T-helper 22 cell (primary cell): Measurements from ENCODE around the gene STX10.

Experiments used
- DNase-seq: peaks from one replicate; pipeline ENCODE4 v3.0.0-alpha.2; 2020; ENCODE audit warnings: low read depth

STX10 gene

GRCh38 chr19:13119627-13120026 lies 30.5 kb downstream of the STX10 start:
- DNase-seq = no peak

- DNase-seq = no peak
Measured at GRCh38 chr19:13118424-13119193, 31.6 kb downstream of the STX10 start.

GRCh38 chr19:13117772-13118423 lies 32.3 kb downstream of the STX10 start, which contains the start of gene NACC1:
Gene NACC1 (plus strand): TSS chr19:13118264. CDS start chr19:13135208, 16,944 bp downstream.
- DNase-seq = peak; percentile 77

- no peak for DNase-seq
Measured at GRCh38 chr19:13117176-13117771, 32.9 kb downstream of the STX10 start.

GRCh38 chr19:13116282-13117175 lies 33.6 kb downstream of the STX10 start, which contains the start of gene TRMT1:
Gene TRMT1 (minus strand): TSS chr19:13116740. CDS start chr19:13116399, 341 bp downstream.
- DNase-seq = peak; percentile 85

DNA sequence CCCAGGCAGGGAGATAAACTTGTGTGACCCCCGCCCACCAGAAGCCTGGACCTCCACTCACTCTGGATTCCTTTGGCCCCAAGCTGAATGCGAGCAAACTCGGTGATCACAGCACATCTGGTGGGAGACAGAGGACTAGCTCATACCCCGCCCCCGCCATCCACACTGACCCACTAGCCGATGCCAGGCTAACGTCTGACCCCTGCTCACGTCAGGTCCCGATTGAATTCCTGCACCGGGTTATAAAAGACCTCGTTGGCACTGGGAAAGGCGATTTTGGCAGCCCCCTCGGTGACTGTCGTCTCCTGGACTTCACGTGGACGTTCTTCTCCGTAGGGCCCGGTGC lies 34.3 kb downstream of the STX10 start:
- no peak for DNase-seq

GRCh38 chr19:13112555-13112954 lies 37.6 kb downstream of the STX10 start:
- no peak for DNase-seq

- no peak for DNase-seq
Measured at GRCh38 chr19:13110099-13110610, 40.0 kb downstream of the STX10 start.

DNA sequence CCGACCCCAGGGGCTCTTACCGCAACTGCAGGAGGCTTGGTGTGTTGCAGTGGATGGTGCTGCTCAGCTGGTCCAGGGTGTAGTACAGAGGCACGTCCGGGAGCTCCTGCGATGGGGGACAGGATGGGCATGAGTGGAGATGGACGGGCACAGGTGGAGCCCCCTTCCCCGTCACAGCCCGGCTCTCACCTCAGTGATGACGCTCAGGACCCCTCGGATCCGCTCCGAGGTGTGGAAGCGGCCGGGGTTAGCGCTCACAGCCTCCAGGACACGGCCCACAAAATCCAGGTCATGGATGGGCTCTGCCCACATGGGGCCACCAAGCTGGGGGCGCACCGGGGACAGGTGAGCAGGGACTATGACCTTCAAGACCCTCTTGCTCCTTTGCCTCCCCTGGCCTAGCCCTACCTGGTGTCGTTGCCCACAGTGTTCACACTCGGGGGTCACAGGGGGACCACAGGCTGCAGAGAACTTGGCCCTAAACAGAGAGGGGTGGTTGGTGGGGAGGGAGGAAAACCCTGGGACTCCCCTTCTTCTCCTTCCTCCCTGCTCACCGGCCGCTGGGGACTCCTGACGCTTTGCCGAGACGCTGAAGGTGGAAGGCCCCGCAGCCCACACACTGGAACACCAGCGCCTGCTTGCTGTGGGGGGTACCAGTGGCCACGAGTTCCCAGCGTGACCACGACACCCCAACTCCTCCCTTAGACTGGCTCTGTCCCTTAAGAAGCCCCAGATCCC lies 40.6 kb downstream of the STX10 start:
- no peak for DNase-seq

DNA sequence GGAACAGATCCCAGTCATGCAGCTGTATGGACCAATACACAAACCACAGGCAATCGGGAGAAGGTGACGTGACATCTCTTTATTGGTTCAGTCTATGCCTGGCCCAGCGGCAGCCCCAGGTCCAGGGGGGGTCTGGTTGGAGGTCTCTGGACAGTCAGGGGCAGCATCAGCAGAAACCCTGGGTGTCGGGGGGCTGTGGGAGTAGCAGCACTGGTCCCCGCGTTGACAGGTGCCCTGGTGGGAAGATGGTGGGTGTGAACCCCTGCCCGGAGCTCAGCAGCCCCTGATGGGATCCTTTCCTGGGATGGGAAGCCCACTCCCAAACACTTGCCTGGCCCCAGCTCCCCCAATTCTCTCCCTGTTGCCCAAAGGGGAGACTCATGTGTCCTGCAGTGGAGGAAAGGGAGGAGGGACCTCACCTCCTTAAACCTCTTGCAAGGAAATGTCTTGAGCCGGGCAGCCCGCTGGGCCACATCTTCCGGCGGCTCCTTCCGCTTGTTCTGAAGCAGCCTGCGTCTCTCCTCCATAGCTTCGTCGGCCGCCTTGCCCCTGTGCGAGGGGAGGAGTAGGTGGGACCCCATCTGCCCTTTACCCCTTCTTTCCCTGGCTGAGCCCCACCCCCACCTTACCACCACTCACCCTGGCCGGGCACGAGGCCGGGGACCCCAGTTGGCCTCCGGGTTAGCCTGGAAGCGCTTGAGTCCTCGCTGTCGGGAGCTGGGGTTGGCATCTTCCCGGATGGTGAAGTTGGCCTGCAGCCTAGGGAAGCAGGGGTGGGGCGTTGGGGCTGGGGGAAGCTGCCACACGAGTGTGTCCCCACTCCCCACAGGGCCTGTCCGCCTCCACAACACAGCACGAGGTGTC lies 45.1 kb downstream of the STX10 start:
- DNase-seq = no peak

- no peak for DNase-seq
Measured at GRCh38 chr19:13104360-13104847, 45.8 kb downstream of the STX10 start.

DNA sequence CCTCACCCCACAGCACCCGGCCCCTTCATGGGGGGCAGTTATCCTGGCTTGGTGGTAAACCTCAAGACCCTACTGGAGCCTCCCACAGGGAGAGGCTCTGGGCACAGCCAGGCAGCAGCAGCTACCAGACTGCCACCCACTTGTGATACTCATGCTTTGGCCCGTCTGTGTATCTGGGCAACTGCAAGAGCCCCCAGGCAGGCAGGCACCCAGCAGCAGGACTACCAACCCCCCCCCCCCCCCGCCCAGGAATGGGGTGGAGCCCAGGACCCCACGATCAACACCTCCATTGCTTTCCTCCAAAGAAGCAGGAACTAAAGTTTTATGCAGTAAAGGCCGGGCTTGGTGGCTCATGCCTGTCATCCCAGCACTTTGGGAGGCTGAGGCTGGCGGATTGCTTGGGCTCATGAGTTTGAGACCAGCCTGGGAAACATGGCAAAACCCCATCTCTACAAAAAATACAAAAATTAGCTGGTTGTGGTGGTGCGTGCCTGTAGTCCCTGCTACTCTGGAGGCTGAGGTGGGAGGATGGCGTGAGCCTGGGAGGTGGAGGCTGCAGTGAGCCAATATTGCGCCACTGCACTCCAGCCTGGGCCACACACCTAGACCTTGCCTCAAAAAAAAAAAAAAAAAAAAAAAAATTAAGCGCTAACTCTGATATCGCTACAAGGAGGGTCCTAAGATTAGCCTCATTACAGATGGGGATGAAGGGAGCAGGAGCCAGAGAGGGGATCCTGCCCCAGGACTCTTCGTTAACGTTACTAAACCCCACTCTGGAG lies 46.4 kb downstream of the STX10 start:
- DNase-seq = no peak

DNA sequence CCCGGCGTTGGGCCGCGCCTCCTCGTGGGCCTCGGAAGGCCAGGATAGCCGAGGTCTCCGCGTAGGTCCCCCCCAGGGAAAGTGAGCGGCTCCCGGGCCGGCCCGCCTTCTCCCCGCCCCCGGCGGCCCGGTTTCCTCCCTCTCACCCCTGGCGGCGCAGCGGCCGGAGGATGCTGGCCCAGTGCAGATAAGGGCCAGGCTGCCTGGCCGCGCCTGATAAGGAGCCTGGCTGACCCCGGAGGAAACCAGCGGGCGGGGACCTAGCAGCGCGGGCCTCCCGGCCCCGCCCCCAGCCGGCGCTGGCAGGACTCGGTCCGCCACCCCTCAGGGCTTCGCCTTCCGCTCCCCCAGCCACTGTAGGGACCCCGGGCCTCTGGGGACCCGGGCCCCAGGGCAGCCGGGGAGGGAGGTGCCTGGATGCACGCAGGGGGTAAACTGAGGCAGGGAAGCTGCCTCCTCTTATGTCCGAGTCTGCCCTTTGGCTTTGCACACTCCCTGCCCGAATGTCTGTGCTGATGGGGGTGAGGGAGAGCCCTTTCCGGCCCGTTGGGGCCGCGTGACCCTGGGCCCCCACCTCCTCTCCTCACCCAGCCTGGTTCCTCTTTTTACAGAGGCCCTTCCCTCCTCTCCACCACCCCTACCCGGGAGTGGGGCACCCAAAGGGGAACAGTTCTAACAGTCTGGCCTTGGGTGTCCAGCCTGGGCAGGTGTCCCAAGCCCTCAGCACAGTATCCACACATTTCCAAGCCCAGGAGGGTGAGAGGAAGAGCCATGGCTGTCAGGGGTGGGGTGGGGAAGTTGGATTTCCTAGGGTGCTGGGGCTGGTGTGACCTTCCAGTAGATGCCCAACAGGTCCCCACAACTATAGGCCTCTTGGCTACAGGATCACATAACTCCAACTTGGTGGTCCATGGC lies 47.3 kb downstream of the STX10 start, which contains the start of gene LYL1:
LYL1 (minus strand) TSS at position 193 of the 915 bp plus-strand sequence. CDS start 1,687 bp downstream, outside the sequence.
- no peak for DNase-seq

DNA sequence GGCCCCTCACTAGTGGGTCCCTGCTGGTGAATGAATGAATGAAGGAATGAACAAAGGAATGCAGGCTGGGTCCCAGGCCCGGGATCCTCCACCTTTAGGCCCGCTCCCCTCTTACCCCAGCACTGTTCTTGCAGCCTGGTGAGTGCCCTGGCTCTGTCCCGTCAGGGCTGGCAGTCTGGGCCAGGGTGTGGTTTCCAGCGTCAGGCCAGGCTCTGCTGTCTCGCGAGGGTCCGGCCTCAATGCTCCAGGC lies 47.8 kb downstream of the STX10 start:
- no peak for DNase-seq

- no peak for DNase-seq
Measured at GRCh38 chr19:13101590-13102415, 48.4 kb downstream of the STX10 start.

- no peak for DNase-seq
Measured at GRCh38 chr19:13100841-13101589, 49.2 kb downstream of the STX10 start.
